COR-L47 (cell line): Measurements from ENCODE around the gene ERCC8.
"Not testable (repeated sequence)": the region's sequence is repeated elsewhere in the genome, so short reads cannot be mapped to it uniquely, and the experiment has no call there.

Experiments used
- DNase-seq: peaks from one replicate; lab custom pipeline; 2025; lab: John Stamatoyannopoulos, UW

The ERCC8 gene

DNA sequence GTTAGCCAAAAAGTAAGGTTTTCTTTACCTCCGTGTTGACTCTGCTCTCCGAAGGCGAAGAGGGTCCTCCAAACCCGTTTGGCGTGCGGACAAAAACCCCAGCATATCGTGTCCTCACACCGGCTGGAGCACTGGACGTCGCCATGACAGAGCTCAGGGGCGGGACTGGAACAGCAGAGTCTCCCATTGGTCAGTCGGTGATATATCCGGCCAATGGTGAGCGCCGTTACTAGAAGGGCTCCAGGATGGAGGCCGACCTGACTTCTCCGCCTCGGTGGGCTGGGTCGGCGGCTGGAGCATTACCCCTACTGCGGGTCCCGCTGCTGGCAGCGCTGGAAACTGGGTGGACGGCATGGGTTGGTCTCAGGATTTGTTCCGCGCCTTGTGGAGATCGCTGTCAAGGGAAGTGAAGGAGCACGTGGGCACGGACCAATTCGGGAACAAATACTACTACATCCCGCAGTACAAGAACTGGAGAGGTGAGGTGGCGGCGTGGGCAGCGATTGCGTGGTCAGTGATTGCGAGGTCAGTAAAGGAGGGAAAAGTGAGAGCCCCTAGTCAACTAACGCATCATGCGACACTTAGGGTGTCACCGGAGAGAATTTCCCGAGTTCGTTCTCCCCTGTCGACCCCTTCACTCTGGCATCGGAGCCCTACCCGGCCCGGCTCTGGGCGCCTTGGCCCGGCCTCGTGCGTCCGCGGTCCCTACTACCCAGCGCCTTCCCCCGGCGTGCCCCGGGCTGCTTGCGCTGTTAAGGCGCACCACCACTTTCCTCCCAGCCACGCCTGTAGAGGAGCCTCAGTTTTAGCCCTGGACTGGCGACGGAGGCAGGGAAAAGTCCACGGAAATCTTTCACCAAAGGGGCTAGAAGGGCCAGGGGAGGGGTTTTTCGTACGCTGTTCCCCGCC lies at the start of gene ERCC8, which contains the start of gene NDUFAF2:
ERCC8 (minus strand) TSS at position 167 of the 909 bp plus-strand sequence; CDS start at position 105, 62 bp downstream.
NDUFAF2 (plus strand) TSS at position 302 of the 909 bp plus-strand sequence; CDS start at position 353, 51 bp downstream.
- peak; percentile 87 for DNase-seq

GRCh38 chr5:60993875-60994571 lies 49.2 kb upstream of the ERCC8 start:
- no peak for DNase-seq

- no peak for DNase-seq
Measured at GRCh38 chr5:60993425-60993824, 48.6 kb upstream of the ERCC8 start.

DNA sequence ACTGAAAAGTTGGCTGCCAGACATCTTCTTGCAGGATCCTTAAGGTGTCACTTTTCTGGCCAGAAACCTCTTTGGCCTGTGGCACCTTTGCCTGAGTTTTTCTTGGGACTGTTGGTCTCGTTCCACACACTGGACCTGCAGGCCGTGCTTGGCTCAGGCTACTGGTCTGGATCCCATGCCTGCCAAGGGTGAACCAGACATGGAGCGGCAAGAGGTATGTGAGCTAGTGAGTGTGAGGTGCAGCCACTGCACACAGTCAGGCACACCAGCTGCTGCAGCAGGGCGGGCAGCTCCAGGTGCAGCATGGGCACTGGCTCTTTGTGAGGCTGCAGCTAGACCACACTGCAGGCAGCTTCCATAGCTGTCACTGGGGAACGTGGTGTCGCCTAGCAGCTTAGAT lies 48.0 kb upstream of the ERCC8 start:
- no peak for DNase-seq

GRCh38 chr5:60989790-60990189 lies 44.9 kb upstream of the ERCC8 start:
- no peak for DNase-seq

GRCh38 chr5:60982127-60982526 lies 37.3 kb upstream of the ERCC8 start:
- DNase-seq, result not testable (repeated sequence)

DNA sequence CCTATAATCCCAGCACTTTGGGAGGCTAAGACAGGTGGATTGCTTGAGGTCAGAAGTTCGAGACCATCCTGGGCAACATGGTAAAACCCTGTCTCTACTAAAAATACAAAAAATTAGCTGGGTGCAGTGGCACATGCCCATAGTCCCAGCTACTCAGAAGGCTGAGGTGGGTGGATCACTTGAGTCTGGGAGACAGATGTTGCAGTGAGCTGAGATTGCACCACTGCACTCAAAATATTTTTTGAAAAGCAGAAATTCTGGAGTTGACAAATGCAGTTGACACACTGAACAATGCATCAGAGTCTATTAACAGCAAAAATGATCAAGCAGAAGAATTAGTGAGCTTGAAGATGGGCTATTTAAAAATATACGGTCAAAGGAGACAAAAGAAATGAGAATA lies 35.6 kb upstream of the ERCC8 start:
- DNase-seq, result no peak

DNA sequence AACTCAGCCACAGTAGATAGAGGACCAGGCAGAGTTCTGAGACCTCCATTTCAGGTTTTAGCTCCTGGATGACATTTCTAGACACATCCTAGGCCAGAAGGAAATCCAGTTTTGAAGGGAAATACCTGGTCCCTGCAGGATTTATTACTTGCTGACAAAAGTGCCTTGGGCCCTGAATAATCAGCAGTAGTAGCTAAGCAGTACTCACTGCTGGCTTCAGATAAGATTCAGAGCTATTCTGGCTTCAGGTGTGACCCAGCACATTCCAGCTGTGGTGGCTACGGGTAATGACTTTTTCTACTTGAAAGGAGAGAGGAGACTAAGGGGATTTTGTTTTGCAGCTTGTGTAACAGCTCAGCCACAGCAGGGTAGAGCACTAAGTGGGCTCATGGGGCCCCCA lies 34.1 kb upstream of the ERCC8 start:
- no peak for DNase-seq

DNA sequence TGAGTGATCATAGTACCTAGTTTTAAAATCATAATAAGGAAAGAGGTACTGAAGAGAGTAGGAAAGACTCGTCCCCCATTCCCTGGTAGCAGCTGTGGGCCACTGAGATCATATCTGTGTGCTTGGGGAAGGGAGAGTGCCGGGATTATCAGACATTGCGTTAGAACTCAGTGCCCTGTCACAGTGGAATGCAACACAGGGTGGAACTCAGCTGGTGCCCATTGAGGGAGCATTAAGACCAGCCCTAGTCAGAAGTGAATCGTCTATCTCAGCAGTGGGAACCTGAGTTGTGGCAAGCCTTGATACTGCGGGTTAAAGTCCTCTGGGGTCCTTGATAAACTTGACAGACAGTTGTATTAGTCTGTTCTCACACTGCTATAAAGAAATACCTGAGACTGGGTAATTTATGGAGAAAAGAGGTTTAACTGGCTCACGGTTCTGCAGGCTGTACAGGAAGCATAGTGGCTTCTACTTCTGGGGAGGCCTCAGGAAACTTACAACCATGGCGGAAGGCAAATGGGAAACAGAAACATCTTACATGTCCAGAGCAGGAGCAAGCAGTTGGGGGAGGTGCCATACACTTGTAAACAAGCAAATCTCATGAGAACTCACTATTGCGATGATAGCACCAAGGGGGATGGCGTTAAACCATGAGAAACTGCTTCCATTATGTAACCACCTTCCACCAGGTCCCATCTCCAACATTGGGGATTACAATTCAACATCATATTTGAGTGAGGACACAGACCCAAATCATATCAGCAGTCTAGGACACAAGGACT lies 33.3 kb upstream of the ERCC8 start:
- DNase-seq, result no peak

DNA sequence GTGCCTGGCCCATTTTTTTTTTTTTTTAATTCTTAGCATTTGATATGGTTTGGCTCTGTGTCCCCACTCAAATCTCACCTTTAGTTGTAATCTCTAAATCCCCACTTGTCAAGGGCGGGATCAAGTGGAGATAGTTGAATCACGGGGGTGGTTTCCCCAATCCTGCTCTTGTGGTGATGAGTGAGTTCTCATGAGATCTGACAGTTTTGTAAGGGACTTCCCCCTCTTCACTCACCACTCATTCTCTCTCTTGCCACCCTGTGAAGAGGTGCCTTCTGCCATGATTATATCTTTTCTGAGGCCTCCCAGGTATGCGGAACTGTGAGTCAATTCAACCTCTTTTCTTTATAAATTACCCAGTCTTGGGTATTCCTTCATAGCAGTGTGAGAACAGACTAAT lies 27.4 kb upstream of the ERCC8 start:
- DNase-seq, result no peak

- DNase-seq, result no peak
Measured at GRCh38 chr5:60961685-60962084, 16.8 kb upstream of the ERCC8 start.

DNA sequence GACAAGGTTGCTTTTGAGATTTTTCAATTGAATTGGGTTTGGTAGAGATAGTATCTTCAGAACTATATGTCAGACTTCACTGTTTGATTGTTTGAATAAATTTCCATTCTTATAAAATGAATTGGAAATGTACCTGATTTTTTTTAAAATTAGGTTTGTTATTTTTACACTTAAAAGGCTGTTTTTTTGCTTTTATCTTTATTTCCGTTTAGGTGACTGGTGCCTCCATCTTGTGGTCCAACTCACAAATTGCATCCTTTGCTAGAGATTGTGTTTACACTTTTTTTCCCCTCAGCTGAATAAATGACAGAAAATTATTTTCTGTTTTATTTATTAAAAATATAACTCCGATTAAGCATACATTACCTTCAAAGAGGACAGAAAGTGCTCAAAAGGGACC lies 15.7 kb upstream of the ERCC8 start:
- DNase-seq, result no peak

DNA sequence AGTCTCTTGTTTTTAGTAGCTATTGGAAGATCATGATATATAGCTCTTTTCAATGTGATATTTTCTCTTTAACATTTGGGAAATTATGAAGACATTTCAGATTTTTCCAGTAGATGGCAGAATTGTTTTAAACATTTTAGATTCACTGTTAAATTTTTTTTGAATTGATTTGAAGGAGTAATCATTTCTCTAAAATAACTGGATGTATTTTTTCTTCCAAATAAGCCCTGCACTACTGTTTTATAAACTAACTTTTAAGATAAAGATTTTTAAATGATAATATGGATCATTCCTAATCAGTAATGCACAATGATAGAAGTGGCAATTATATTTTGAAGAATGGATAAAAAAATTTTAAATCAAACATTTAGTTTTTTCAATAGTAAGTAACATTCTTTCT lies 14.3 kb upstream of the ERCC8 start:
- peak; percentile 10 for DNase-seq

GRCh38 chr5:60958712-60959111 lies 13.8 kb upstream of the ERCC8 start:
- no peak for DNase-seq

GRCh38 chr5:60958088-60958487 lies 13.2 kb upstream of the ERCC8 start:
- DNase-seq, result no peak

- DNase-seq, result no peak
Measured at GRCh38 chr5:60955239-60955638, 10.4 kb upstream of the ERCC8 start.

DNA sequence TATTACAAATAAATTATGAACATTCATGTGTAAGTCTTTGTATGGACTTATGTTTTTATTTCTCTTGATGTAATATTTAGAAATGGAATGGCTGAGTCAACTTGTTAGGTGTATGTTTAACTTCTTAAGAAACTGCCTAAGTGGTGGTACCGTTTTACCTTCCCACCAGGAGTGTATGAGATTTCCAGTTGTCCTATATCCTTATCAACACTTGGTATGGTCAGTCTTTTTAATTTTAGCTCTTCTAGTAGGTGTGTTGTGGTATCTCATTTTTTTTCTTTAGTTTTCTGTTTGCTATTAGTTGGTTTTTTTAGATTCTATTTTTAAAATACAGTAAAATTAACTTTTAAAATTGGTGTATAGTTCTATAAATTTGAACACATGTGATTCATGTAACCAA lies 3.9 kb upstream of the ERCC8 start:
- no peak for DNase-seq

- DNase-seq, result no peak
Measured at GRCh38 chr5:60945813-60946187, 930 bp upstream of the ERCC8 start.

GRCh38 chr5:60943624-60944023 lies 1.2 kb downstream of the ERCC8 start:
- DNase-seq, result no peak

- no peak for DNase-seq
Measured at GRCh38 chr5:60929024-60929423, 15.8 kb downstream of the ERCC8 start.

DNA sequence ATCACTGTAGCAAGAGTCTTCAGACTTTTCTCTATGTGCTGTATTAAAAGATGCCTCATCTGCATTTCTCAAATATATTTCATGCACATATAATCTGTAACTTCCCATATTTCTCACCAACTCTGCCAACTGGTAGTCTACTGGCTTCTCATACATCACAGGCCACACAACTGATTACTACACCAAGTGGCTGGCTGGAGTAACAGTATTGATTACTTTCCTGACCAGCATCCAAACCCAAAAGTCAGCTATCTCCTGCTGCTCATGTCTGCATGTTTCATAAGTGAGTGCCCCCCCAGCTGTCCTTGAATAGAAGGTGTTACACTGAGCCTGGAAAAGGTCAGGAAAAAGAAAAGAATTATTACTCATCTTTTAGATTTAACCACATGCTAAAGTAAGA lies 17.4 kb downstream of the ERCC8 start:
- no peak for DNase-seq

GRCh38 chr5:60918466-60918865 lies 26.4 kb downstream of the ERCC8 start:
- no peak for DNase-seq
